PC-9 (cell line): ENCODE measurements around the gene VPS16. TPM values are rescaled to one million over a fixed set of nuclear protein-coding genes. Genes with fewer than 3 reads are reported as not detected.
"Not testable (repeated sequence)": the region's sequence is repeated elsewhere in the genome, so short reads cannot be mapped to it uniquely, and the experiment has no call there.

Source experiments
- BruUV-seq: library from RNA; stranded (reverse); fragments of 400-500 nt; replicated peaks from 2 replicates; lab custom pipeline; 2021; lab: Mats Ljungman, UMichigan
- CTCF ChIA-PET: fragments of 300-600 bp; sonication (Branson Sonifier 250); formaldehyde crosslinking; loops from one replicate; lab custom pipeline; 2022; ENCODE audit warnings: antibody characterized with exemption; lab: Charles Lee
- POLR2A ChIA-PET: fragments of 300-600 bp; sonication (Branson Sonifier 250); formaldehyde crosslinking; loops from one replicate; lab custom pipeline; 2022; ENCODE audit warnings: antibody characterized with exemption; ENCODE audit not compliant: unreplicated experiment; lab: Charles Lee
- DNase-seq, 2 experiments: peaks; one replicate each; pipeline versions ENCODE4 v3.0.0 to v3.0.0-alpha.2; 2015 to 2022; ENCODE audit warnings: mixed read lengths in 1 of 2
- H2AFZ ChIP-seq: fragments of 200-600 bp; sonication (generic); 2 replicates; pipeline ENCODE4 v1.8.1; 2017; ENCODE audit warnings: antibody characterized with exemption
- H3F3A ChIP-seq: fragments of 200-600 bp; sonication (generic); 2 replicates; pipeline ENCODE4 v1.8.1; 2017; ENCODE audit warnings: antibody characterized with exemption, mild to moderate bottlenecking, low read depth; ENCODE audit not compliant: insufficient read depth
- H3K27ac ChIP-seq: fragments of 200-600 bp; sonication (generic); 2 replicates; pipeline ENCODE4 v1.6.1; 2016; ENCODE audit warnings: mixed run types
- H3K27me3 ChIP-seq: fragments of 200-600 bp; sonication (generic); 2 replicates; pipeline ENCODE4 v1.6.1; 2016; ENCODE audit warnings: low read depth, mixed run types; ENCODE audit not compliant: insufficient read depth
- H3K36me3 ChIP-seq: fragments of 200-600 bp; sonication (generic); 2 replicates; pipeline ENCODE4 v1.6.1; 2016; ENCODE audit warnings: low read depth, mixed run types
- H3K4me1 ChIP-seq: fragments of 200-600 bp; sonication (generic); replicated peaks from 2 replicates; pipeline ENCODE4 v1.6.1; 2016; ENCODE audit warnings: mixed run types; ENCODE audit not compliant: insufficient read depth
- H3K4me2 ChIP-seq: fragments of 200-600 bp; sonication (generic); 2 replicates; pipeline ENCODE4 v1.6.1; 2017; ENCODE audit warnings: mixed run types
- H3K4me3 ChIP-seq: fragments of 200-600 bp; sonication (generic); 2 replicates; pipeline ENCODE4 v1.6.1; 2016; ENCODE audit warnings: mixed run types
- H3K79me2 ChIP-seq: fragments of 200-600 bp; sonication (generic); 2 replicates; pipeline ENCODE4 v1.6.1; 2017; ENCODE audit warnings: low read depth, mixed run types
- H3K9me2 ChIP-seq: fragments of 200-600 bp; sonication (generic); 2 replicates; pipeline ENCODE4 v1.8.1; 2017; ENCODE audit warnings: mild to moderate bottlenecking; ENCODE audit not compliant: insufficient read depth
- H3K9me3 ChIP-seq: fragments of 200-600 bp; sonication (generic); 2 replicates; pipeline ENCODE4 v1.8.1; 2016; ENCODE audit warnings: low read depth; ENCODE audit not compliant: insufficient read depth
- H4K20me1 ChIP-seq: fragments of 200-600 bp; sonication (generic); 2 replicates; pipeline ENCODE4 v1.8.1; 2017; ENCODE audit not compliant: insufficient read depth
- CTCF ChIP-seq: fragments of 200-600 bp; sonication (generic); conservative IDR thresholded peaks from 2 replicates; pipeline ENCODE4 v1.6.1; 2017; ENCODE audit warnings: mixed run types, antibody characterized with exemption, mild to moderate bottlenecking, moderate library complexity
- EZH2 ChIP-seq: fragments of 200-600 bp; sonication (generic); IDR thresholded peaks from 2 replicates; pipeline ENCODE4 v1.8.0; 2017; ENCODE audit warnings: antibody characterized with exemption, low read depth
- intact Hi-C: fragments of 100-400 bp; cut with micrococcal nuclease; formaldehyde crosslinking; loops from one replicate; pipeline ENCODE4 v1.10.0; 2022; ENCODE audit not compliant: unreplicated experiment
- total RNA-seq: library from RNA; stranded (reverse); gene quantifications from 2 replicates; pipeline ENCODE4 v1.2.3, GENCODE V29; 2021

Gene VPS16
- total RNA-seq, 1 experiment from 2014 or later, result 31.9 TPM

- no peaks in the 10 kb centered on the region for H3K27me3 ChIP-seq
- CTCF ChIA-PET, result no interaction called here
Measured at GRCh38 chr20:2829376-2829775, 11.2 kb upstream of the VPS16 start.

GRCh38 chr20:2831206-2831605 lies 9.3 kb upstream of the VPS16 start:
- POLR2A ChIA-PET, H3K9me3 ChIP-seq, CTCF ChIA-PET, BruUV-seq, H3K4me2 ChIP-seq, intact Hi-C loops, DNase-seq, H3K9me2 ChIP-seq, H3K79me2 ChIP-seq, H3K27me3 ChIP-seq, H2AFZ ChIP-seq, H4K20me1 ChIP-seq, H3K27ac ChIP-seq, H3K4me3 ChIP-seq, H3K36me3 ChIP-seq: not testable (repeated sequence)
- Histone ChIP-seq H3K4me1 (peaks cover 19% of the 10 kb centered on the region), H3F3A (peaks cover 10% of the 10 kb centered on the region)

More at GRCh38 chr20:2829376-2829775, 11.2 kb upstream of the VPS16 start:
- Histone ChIP-seq H3K4me1 (peaks cover 19% of the 10 kb centered on the region), H4K20me1 (no peaks in the 10 kb centered on the region), H3K9me3 (no peaks in the 10 kb centered on the region; the same call in 1 of the 2 replicates), H3K79me2 (no peaks in the 10 kb centered on the region), H3K4me2 (no peak overlapping the region), H3K9me2 (no peaks in the 10 kb centered on the region), H3K4me3 (no peak overlapping the region), H3K36me3 (no peaks in the 10 kb centered on the region), H3K27ac (no peak overlapping the region), H2AFZ (no peak overlapping the region), H3F3A (peaks cover 10% of the 10 kb centered on the region)
- DNase-seq, result no peak
- intact Hi-C loops, result no loop called here
- POLR2A ChIA-PET, result no interaction called here
- TF ChIP-seq EZH2 (no peak), CTCF (no peak)
- BruUV-seq, result no TSS peak

GRCh38 chr20:2833761-2834160 lies 6.8 kb upstream of the VPS16 start:
- ChIA-PET POLR2A (no interaction called here), CTCF (interaction anchor here (0.6 kb wide), 1 partner anchor 105 kb away, joined by 3 read pairs; no protein-coding TSS in a partner anchor)
- TF ChIP-seq EZH2, result no peak

GRCh38 chr20:2834401-2835110 lies 6.0 kb upstream of the VPS16 start:
- H3F3A ChIP-seq, result peaks cover 10% of the 10 kb centered on the region
- DNase-seq, result no peak
- peaks cover 24% of the 10 kb centered on the region for H3K4me1 ChIP-seq
- no TSS peak for BruUV-seq
- H3K9me3 ChIP-seq, result no peaks in the 10 kb centered on the region
- intact Hi-C loops, result no loop called here
- H3K27me3 ChIP-seq, result no peaks in the 10 kb centered on the region
- H4K20me1 ChIP-seq, result no peaks in the 10 kb centered on the region
- no peak overlapping the region for H3K27ac ChIP-seq
- no peak overlapping the region for H3K4me3 ChIP-seq
- TF ChIP-seq CTCF, result no peak
- TF ChIP-seq EZH2, result no peak
- no peak overlapping the region for H2AFZ ChIP-seq
- H3K9me2 ChIP-seq, result no peaks in the 10 kb centered on the region
- POLR2A ChIA-PET, result no interaction called here
- no peaks in the 10 kb centered on the region for H3K36me3 ChIP-seq
- H3K4me2 ChIP-seq, result no peak overlapping the region
- peaks cover 5% of the 10 kb centered on the region for H3K79me2 ChIP-seq
- CTCF ChIA-PET, result no interaction called here

More at GRCh38 chr20:2833761-2834160, 6.8 kb upstream of the VPS16 start:
- Histone ChIP-seq H3K4me1 (peaks cover 19% of the 10 kb centered on the region), H4K20me1 (no peaks in the 10 kb centered on the region), H3K79me2 (no peaks in the 10 kb centered on the region), H3K4me3 (no peak overlapping the region), H3K9me3 (no peaks in the 10 kb centered on the region; the same call in 1 of the 2 replicates), H3F3A (peaks cover 10% of the 10 kb centered on the region), H3K27ac (no peak overlapping the region), H3K4me2 (no peak overlapping the region), H3K27me3 (no peaks in the 10 kb centered on the region), H3K9me2 (no peaks in the 10 kb centered on the region), H3K36me3 (no peaks in the 10 kb centered on the region), H2AFZ (no peak overlapping the region)
- intact Hi-C loops, result no loop called here
- DNase-seq, result no peak
- BruUV-seq, result no TSS peak
